ENCODE data around the gene PLN. TPM values are rescaled to one million over a fixed set of nuclear protein-coding genes. Genes with fewer than 3 reads are reported as not detected.

PLN gene
- 0.82 TPM for total RNA-seq

- FAIRE-seq: peak; percentile 37
- DNase-seq (ENCODE audit: low spot score in 2 of 2): no peak
Observed at GRCh38 chr6:118548136-118548535, at the start of gene PLN. Gene PLN, plus strand, starts transcription at chr6:118548296. Its CDS starts 10,626 bp downstream, at chr6:118558922.

- FAIRE-seq (no peak), DNase-seq (ENCODE audit: low spot score in 2 of 2) (no peak)
Observed at GRCh38 chr6:118500130-118501015, 47.7 kb upstream of the PLN start.

- FAIRE-seq: no peak
- DNase-seq (ENCODE audit: low spot score in 2 of 2): no peak
Observed at GRCh38 chr6:118501099-118501498, 47.0 kb upstream of the PLN start.

- no peak for FAIRE-seq
Observed at GRCh38 chr6:118501765-118502164, 46.3 kb upstream of the PLN start.

GRCh38 chr6:118502169-118502568, 45.9 kb upstream of the PLN start:
- FAIRE-seq (no peak), DNase-seq (ENCODE audit: low spot score in 2 of 2) (no peak)

More at GRCh38 chr6:118501765-118502164, 46.3 kb upstream of the PLN start:
- DNase-seq (ENCODE audit: low spot score in 2 of 2): no peak

GRCh38 chr6:118504611-118505010, 43.5 kb upstream of the PLN start:
- no peak for FAIRE-seq
- no peak for DNase-seq (ENCODE audit: low spot score in 2 of 2)

GRCh38 chr6:118505656-118506055, 42.4 kb upstream of the PLN start:
- no peak for FAIRE-seq
- no peak for DNase-seq (ENCODE audit: low spot score in 2 of 2)

GRCh38 chr6:118506071-118506638, 41.9 kb upstream of the PLN start:
- DNase-seq (ENCODE audit: low spot score in 2 of 2) (no peak), FAIRE-seq (no peak)

GRCh38 chr6:118507636-118508035, 40.5 kb upstream of the PLN start:
- no peak for FAIRE-seq

GRCh38 chr6:118509009-118509617, 39.0 kb upstream of the PLN start:
- FAIRE-seq (peak; percentile 87), DNase-seq (ENCODE audit: low spot score in 2 of 2) (no peak)

More at GRCh38 chr6:118507636-118508035, 40.5 kb upstream of the PLN start:
- no peak for DNase-seq (ENCODE audit: low spot score in 2 of 2)

- DNase-seq (ENCODE audit: low spot score in 2 of 2) (no peak), FAIRE-seq (no peak)
Observed at GRCh38 chr6:118511930-118512715, 36.0 kb upstream of the PLN start.

- FAIRE-seq: no peak
- no peak for DNase-seq (ENCODE audit: low spot score in 2 of 2)
Observed at GRCh38 chr6:118514689-118515088, 33.4 kb upstream of the PLN start.

GRCh38 chr6:118522422-118522821, 25.7 kb upstream of the PLN start:
- no peak for FAIRE-seq
- DNase-seq (ENCODE audit: low spot score in 2 of 2): no peak

GRCh38 chr6:118523216-118523615, 24.9 kb upstream of the PLN start:
- FAIRE-seq (no peak), DNase-seq (ENCODE audit: low spot score in 2 of 2) (no peak)

GRCh38 chr6:118524686-118525085, 23.4 kb upstream of the PLN start:
- DNase-seq (ENCODE audit: low spot score in 2 of 2): no peak

GRCh38 chr6:118525913-118526780, 21.9 kb upstream of the PLN start:
- FAIRE-seq (no peak), DNase-seq (ENCODE audit: low spot score in 2 of 2) (no peak)

More at GRCh38 chr6:118524686-118525085, 23.4 kb upstream of the PLN start:
- no peak for FAIRE-seq

GRCh38 chr6:118528129-118528528, 20.0 kb upstream of the PLN start:
- DNase-seq (ENCODE audit: low spot score in 2 of 2) (no peak), FAIRE-seq (no peak)

- DNase-seq (ENCODE audit: low spot score in 2 of 2): no peak
- peak; percentile 8 for FAIRE-seq
Observed at GRCh38 chr6:118529756-118530155, 18.3 kb upstream of the PLN start.

- no peak for DNase-seq (ENCODE audit: low spot score in 2 of 2)
- FAIRE-seq: no peak
Observed at GRCh38 chr6:118530942-118531341, 17.2 kb upstream of the PLN start.
